Mesendoderm (in vitro differentiated cells): Measurements from ENCODE around the gene ARRB1.

ENCODE experiments used
- DNase-seq: peaks from one replicate; pipeline ENCODE4 v3.0.0; 2013
- H2AK5ac ChIP-seq: 2 replicates; pipeline ENCODE4 v1.6.1; 2013; ENCODE audit warnings: low read length, inconsistent platforms
- H2BK120ac ChIP-seq: 2 replicates; pipeline ENCODE4 v1.6.1; 2013; ENCODE audit warnings: low read depth, mild to moderate bottlenecking, low read length, moderate library complexity, mixed read lengths
- H2BK15ac ChIP-seq: replicated peaks from 2 replicates; pipeline ENCODE4 v1.6.1; 2013; ENCODE audit warnings: low read depth, mild to moderate bottlenecking, moderate library complexity
- H2BK5ac ChIP-seq: 2 replicates; pipeline ENCODE4 v1.6.1; 2013; ENCODE audit warnings: low read length, inconsistent platforms
- H3K18ac ChIP-seq: 2 replicates; pipeline ENCODE4 v1.6.1; 2013; ENCODE audit warnings: mild to moderate bottlenecking, low read length, mixed read lengths
- H3K23ac ChIP-seq: one replicate; pipeline ENCODE4 v1.6.1; 2013; ENCODE audit warnings: low read length
- H3K27ac ChIP-seq: 2 replicates; pipeline ENCODE4 v1.5.1; 2013; ENCODE audit warnings: low read depth, mild to moderate bottlenecking, inconsistent platforms, low read length, moderate library complexity
- H3K27me3 ChIP-seq: 2 replicates; pipeline ENCODE4 v1.6.1; 2013; ENCODE audit warnings: low read length, control low read depth, mild to moderate bottlenecking, inconsistent platforms; ENCODE audit not compliant: insufficient read depth, poor library complexity
- H3K36me3 ChIP-seq: 2 replicates; pipeline ENCODE4 v1.6.1; 2013; ENCODE audit warnings: low read length, inconsistent platforms; ENCODE audit not compliant: control insufficient read depth, insufficient read depth
- H3K4ac ChIP-seq: one replicate; pipeline ENCODE4 v1.6.1; 2013; ENCODE audit warnings: low read depth, mild to moderate bottlenecking, low read length, moderate library complexity
- H3K4me1 ChIP-seq: 2 replicates; pipeline ENCODE4 v1.6.1; 2013; ENCODE audit warnings: low read depth, low read length, inconsistent platforms; ENCODE audit not compliant: control insufficient read depth
- H3K4me2 ChIP-seq: 2 replicates; pipeline ENCODE4 v1.6.1; 2013; ENCODE audit warnings: low read length
- H3K4me3 ChIP-seq: 2 replicates; pipeline ENCODE4 v1.5.1; 2013; ENCODE audit warnings: mild to moderate bottlenecking, low read length
- H3K56ac ChIP-seq: one replicate; pipeline ENCODE4 v1.6.1; 2013; ENCODE audit warnings: low read length
- H3K79me1 ChIP-seq: 2 replicates; pipeline ENCODE4 v1.6.1; 2013; ENCODE audit warnings: low read length, inconsistent platforms
- H3K79me2 ChIP-seq: 2 replicates; pipeline ENCODE4 v1.6.1; 2013; ENCODE audit warnings: mild to moderate bottlenecking, low read length; ENCODE audit not compliant: control insufficient read depth, insufficient read depth
- H3K9ac ChIP-seq: 2 replicates; pipeline ENCODE4 v1.6.1; 2013; ENCODE audit warnings: low read length, inconsistent platforms
- H4K5ac ChIP-seq: one replicate; pipeline ENCODE4 v1.6.1; 2013; ENCODE audit warnings: low read length
- H4K8ac ChIP-seq: one replicate; pipeline ENCODE4 v1.6.1; 2013; ENCODE audit warnings: low read depth, mild to moderate bottlenecking, control low read depth, low read length, moderate library complexity
- WGBS: extraction: QIAGEN DNeasy Blood & Tissue Kit; methylation state at CpG from one replicate; pipeline ENCODE4 v1.1.7; 2013; ENCODE audit warnings: low lambda C conversion rate, missing lambda C conversion rate; ENCODE audit not compliant: insufficient coverage; ENCODE audit errors: extremely low coverage; 5-methylcytosine and 5-hydroxymethylcytosine counted together

The ARRB1 gene

GRCh38 chr11:75315439-75315805 lies 36.0 kb downstream of the ARRB1 start:
- H3K9ac ChIP-seq = no peak overlapping the region
- H2BK120ac ChIP-seq = no peak overlapping the region
- H2BK15ac ChIP-seq = no peak overlapping the region
- no peaks in the 10 kb centered on the region for H3K36me3 ChIP-seq
- no peak overlapping the region for H3K23ac ChIP-seq
- H3K79me2 ChIP-seq = peaks cover 22% of the 10 kb centered on the region
- no peak overlapping the region for H3K4me3 ChIP-seq
- no peak overlapping the region for H4K8ac ChIP-seq
- no peak overlapping the region for H3K4me2 ChIP-seq
- no peaks in the 10 kb centered on the region for H3K27me3 ChIP-seq
- H3K56ac ChIP-seq = no peak overlapping the region
- no peak overlapping the region for H2BK5ac ChIP-seq
- no peak overlapping the region for H3K4ac ChIP-seq
- no peak overlapping the region for H2AK5ac ChIP-seq
- peaks cover 12% of the 10 kb centered on the region for H3K4me1 ChIP-seq
- DNase-seq = no peak
- H4K5ac ChIP-seq = no peak overlapping the region
- H3K18ac ChIP-seq = no peak overlapping the region
- H3K27ac ChIP-seq = no peak overlapping the region
- no CpG with 5 or more reads among the region's 6 CpGs for WGBS
- peaks cover 23% of the 10 kb centered on the region for H3K79me1 ChIP-seq

- no peak overlapping the region for H3K18ac ChIP-seq
- peaks cover 22% of the 10 kb centered on the region for H3K79me2 ChIP-seq
- no peak overlapping the region for H2BK5ac ChIP-seq
- H2AK5ac ChIP-seq = no peak overlapping the region
- no peaks in the 10 kb centered on the region for H3K27me3 ChIP-seq
- H2BK120ac ChIP-seq = no peak overlapping the region
- no peak overlapping the region for H3K4ac ChIP-seq
- peaks cover 24% of the 10 kb centered on the region for H3K79me1 ChIP-seq
- H3K27ac ChIP-seq = no peak overlapping the region
- WGBS = no CpG with 5 or more reads among the region's 16 CpGs
- no peak overlapping the region for H2BK15ac ChIP-seq
- no peak overlapping the region for H4K5ac ChIP-seq
- H3K9ac ChIP-seq = no peak overlapping the region
- DNase-seq = no peak
- no peak overlapping the region for H3K4me2 ChIP-seq
- H4K8ac ChIP-seq = no peak overlapping the region
- H3K4me3 ChIP-seq = no peak overlapping the region
- H3K56ac ChIP-seq = no peak overlapping the region
- H3K4me1 ChIP-seq = peaks cover 11% of the 10 kb centered on the region
- no peak overlapping the region for H3K23ac ChIP-seq
- H3K36me3 ChIP-seq = no peaks in the 10 kb centered on the region
Measured at GRCh38 chr11:75314771-75315438, 36.6 kb downstream of the ARRB1 start.

- Histone ChIP-seq H3K18ac (peak overlapping the region; percentile 33), H3K79me1 (peaks cover 20% of the 10 kb centered on the region), H2BK15ac (no peak overlapping the region), H3K56ac (no peak overlapping the region), H3K4me2 (no peak overlapping the region), H3K36me3 (no peaks in the 10 kb centered on the region), H3K23ac (no peak overlapping the region), H4K8ac (no peak overlapping the region), H3K4ac (no peak overlapping the region), H3K79me2 (peaks cover 11% of the 10 kb centered on the region), H2BK5ac (no peak overlapping the region), H3K27ac (no peak overlapping the region), H2BK120ac (no peak overlapping the region), H2AK5ac (no peak overlapping the region), H3K27me3 (no peaks in the 10 kb centered on the region), H4K5ac (no peak overlapping the region), H3K4me3 (no peak overlapping the region), H3K4me1 (peaks cover 11% of the 10 kb centered on the region), H3K9ac (no peak overlapping the region)
- DNase-seq = peak; percentile 65
- no CpG with 5 or more reads among the region's 8 CpGs for WGBS
Measured at GRCh38 chr11:75313513-75314272, 37.8 kb downstream of the ARRB1 start.

GRCh38 chr11:75312346-75312745 lies 39.1 kb downstream of the ARRB1 start:
- Histone ChIP-seq H2BK120ac (no peak overlapping the region), H3K4me3 (no peak overlapping the region), H3K79me2 (peaks cover 11% of the 10 kb centered on the region), H3K18ac (no peak overlapping the region), H3K9ac (peak overlapping the region; percentile 21), H3K4ac (no peak overlapping the region), H3K27ac (no peak overlapping the region), H3K4me1 (peaks cover 4% of the 10 kb centered on the region), H3K4me2 (no peak overlapping the region), H4K5ac (no peak overlapping the region), H3K56ac (peak overlapping the region; percentile 1), H2AK5ac (no peak overlapping the region), H3K23ac (no peak overlapping the region), H4K8ac (no peak overlapping the region), H3K36me3 (no peaks in the 10 kb centered on the region), H3K27me3 (no peaks in the 10 kb centered on the region), H2BK15ac (no peak overlapping the region), H3K79me1 (peaks cover 20% of the 10 kb centered on the region), H2BK5ac (no peak overlapping the region)
- DNase-seq = no peak
- WGBS = no CpG with 5 or more reads among the region's 2 CpGs

GRCh38 chr11:75311858-75312288 lies 39.6 kb downstream of the ARRB1 start:
- Histone ChIP-seq H3K79me2 (peaks cover 11% of the 10 kb centered on the region), H3K4me2 (no peak overlapping the region), H3K4me1 (peaks cover 4% of the 10 kb centered on the region), H2AK5ac (no peak overlapping the region), H4K5ac (no peak overlapping the region), H4K8ac (no peak overlapping the region), H3K56ac (peak overlapping the region; percentile 1), H3K79me1 (peaks cover 20% of the 10 kb centered on the region), H3K4me3 (no peak overlapping the region), H2BK5ac (no peak overlapping the region), H3K4ac (no peak overlapping the region), H3K9ac (peak overlapping the region; percentile 21), H3K23ac (no peak overlapping the region), H2BK120ac (no peak overlapping the region), H3K27ac (no peak overlapping the region), H3K18ac (no peak overlapping the region), H3K36me3 (no peaks in the 10 kb centered on the region), H2BK15ac (no peak overlapping the region), H3K27me3 (no peaks in the 10 kb centered on the region)
- WGBS = no CpG with 5 or more reads among the region's 13 CpGs
- peak; percentile 31 for DNase-seq
